ENCODE results near the gene ANKRD36C.
"Not testable (repeated sequence)": the region's sequence is repeated elsewhere in the genome, so short reads cannot be mapped to it uniquely, and the experiment has no call there.

The ANKRD36C gene

DNA sequence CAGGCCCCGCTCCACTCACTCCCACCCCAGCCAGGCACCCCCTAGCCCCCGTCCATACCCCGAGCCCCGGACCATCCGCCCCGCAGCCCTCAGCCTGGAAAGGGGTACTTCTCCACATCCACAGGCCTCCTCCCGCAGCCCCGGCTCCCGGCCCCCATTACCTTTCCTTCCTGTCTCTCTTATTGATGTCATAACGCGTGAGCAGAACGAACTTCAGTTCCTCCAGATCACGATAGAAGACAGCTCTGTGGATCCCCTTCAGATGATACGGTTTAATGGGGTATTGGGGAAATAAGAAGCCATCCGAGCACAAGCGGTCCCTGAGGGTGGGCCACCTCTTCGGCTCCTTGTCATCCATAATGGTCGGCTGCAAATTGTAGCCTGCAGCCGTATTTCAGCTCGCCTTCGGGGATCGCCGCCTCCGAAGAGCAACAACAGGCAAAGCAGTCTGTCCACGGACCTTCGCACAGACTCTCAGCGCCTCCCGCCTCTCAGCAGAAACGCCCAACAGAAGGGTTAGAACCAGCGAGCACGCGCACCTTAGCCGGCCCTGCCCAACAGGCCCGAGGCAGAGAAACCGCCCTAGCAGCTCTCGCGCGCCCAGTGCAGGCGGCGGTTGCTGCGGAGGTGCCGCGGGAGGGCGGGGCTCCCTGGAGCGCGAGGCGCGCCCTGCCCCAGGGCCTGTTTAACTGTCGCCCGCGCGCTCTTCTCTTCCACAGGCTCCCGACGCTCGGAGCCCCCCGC is at the start of gene ANKRD36C:
ANKRD36C (minus strand) TSS at position 474 of the 744 bp plus-strand sequence; CDS start at position 358, 116 bp downstream.
- DNase-seq = not testable (repeated sequence)

- DNase-seq = not testable (repeated sequence)
Observed at GRCh38 chr2:96035554-96035953, 43.9 kb upstream of the ANKRD36C start.

- not testable (repeated sequence) for DNase-seq
Observed at GRCh38 chr2:96034792-96035191, 43.2 kb upstream of the ANKRD36C start, which contains the start of gene GPAT2. TSS of gene GPAT2 (minus strand) at chr2:96034916. CDS start at chr2:96032359, 2,557 bp downstream.

DNA sequence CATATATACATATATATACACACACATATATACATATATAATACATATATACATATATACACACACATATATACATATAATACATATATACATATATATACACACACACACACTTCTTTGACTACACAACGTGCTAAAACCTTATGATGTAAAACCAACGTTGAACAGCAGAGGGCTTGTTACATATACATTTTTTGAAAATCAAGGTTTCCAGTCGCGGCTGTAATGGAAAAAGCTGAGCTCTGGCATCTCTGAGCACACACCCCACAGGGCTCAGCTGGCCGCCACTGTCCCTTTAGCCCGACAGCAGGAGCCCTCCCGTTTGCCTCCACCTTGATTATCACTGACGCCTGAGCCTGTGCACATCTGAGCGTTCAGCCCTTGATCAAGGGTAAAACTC is 42.4 kb upstream of the ANKRD36C start:
- not testable (repeated sequence) for DNase-seq

GRCh38 chr2:96027725-96028325 is 36.2 kb upstream of the ANKRD36C start:
- not testable (repeated sequence) for DNase-seq

GRCh38 chr2:96025755-96026154 is 34.1 kb upstream of the ANKRD36C start:
- not testable (repeated sequence) for DNase-seq

DNA sequence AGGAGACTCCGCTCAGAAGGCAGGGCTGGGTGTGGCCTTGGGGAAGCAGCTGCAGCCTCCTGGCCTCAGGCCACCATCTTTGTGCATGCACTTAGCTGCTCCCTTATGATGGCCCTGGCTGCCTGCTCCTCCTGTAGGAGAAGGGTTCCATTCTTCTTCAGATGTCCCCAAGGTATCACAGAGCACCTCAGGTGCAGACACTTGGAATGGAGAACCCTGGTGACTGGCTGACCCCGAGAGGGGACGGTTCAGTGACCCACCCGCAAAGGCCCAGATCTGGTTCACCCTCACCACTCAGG is 33.5 kb upstream of the ANKRD36C start:
- no peak for DNase-seq

DNA sequence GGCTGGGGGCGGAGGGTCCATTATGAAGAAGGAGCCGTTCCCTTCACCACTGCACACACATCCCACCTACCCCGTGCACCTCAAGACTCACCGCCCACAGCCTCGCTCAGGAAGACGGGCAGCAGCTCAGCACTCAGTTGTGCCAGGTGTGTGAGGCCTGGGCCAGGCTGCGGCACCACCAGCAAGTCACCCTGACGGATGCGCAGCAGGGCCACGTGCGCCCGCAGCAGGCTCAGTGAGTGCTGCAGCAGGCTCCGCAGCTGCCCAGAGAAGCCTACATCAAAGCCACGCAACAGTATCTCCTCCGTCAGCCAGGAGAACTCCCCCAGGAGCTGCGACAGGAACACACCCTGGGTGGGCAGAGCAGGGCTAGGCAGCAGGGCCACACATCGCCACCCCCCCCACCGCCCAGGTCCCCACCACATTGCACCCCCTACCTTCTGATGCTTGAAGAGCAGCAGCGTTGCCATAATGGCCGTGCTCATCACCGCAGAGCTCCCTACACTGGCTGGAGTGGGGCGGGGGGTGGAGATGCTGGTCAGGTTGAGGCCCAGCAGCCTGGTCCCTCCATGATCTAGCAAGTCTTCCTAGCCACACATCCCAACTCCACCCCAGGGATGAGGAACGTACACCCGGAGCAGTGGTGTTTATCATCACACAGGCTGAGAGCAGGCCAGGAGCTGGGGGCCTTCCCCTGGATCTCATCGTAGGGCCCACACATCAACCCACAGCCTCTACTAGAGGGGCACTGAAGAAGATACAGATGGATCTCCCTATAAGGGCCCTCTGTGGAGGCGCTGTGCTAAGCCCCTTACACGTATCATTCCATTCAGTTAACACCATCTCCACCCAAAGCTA is 32.9 kb upstream of the ANKRD36C start:
- no peak for DNase-seq

DNA sequence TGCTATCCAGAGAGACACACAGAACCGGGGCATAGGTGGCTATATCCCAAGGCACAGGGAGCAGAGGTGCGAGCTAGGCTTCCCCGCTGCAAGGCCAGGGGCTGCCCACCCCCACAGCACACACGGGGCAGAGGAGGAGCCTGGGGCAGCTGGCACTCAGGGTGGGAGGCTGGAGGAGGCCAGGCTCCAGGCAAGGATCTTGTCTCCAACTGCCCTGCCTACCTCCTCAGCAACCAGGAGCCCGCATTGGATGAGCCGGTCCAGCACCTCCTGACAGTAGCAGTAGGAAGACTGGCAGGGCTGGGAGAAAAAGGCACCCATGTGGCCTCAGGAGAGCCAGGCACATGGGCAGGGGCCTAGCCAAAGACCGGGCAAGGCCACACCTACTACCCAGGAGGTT is 32.1 kb upstream of the ANKRD36C start:
- DNase-seq = not testable (repeated sequence)

GRCh38 chr2:96022701-96023447 is 31.2 kb upstream of the ANKRD36C start:
- DNase-seq = not testable (repeated sequence)

DNA sequence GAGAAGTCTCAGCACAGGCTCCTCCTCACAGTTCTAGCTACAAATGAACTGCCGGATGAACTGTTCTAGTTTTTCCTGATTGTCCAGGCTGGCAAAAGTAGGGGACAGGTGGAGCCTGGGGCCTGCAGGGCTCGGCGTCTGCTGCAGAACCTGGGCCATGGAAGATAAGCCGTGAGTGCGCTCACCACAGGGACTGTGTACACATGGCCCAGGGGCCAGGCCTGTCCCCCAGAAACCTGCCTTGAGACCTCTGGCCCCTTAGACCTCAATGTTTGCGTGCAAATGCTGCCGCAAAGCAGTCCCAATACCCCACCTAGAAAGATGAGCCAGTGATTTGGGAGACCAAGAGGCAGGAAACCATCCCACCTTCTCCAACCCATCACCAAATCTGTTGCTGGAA is 30.5 kb upstream of the ANKRD36C start:
- not testable (repeated sequence) for DNase-seq

DNA sequence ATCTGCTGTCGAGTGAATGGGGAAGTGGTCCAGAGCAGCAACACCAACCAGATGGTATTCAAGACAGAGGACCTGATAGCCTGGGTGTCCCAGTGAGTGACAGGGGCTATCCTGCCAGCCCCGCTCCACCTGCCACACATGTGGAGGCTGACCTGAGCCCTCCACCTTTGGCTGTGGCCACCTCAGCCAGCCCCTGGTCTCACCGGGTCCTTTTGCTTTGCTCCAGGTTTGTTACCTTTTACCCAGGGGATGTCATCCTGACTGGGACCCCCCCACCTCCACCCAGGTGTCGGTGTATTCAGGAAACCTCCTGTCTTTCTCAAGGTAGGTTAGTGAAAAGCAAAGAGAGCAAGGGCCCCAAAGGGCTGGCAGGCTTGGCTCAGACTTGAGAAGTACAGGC is 29.5 kb upstream of the ANKRD36C start:
- DNase-seq = not testable (repeated sequence)

DNA sequence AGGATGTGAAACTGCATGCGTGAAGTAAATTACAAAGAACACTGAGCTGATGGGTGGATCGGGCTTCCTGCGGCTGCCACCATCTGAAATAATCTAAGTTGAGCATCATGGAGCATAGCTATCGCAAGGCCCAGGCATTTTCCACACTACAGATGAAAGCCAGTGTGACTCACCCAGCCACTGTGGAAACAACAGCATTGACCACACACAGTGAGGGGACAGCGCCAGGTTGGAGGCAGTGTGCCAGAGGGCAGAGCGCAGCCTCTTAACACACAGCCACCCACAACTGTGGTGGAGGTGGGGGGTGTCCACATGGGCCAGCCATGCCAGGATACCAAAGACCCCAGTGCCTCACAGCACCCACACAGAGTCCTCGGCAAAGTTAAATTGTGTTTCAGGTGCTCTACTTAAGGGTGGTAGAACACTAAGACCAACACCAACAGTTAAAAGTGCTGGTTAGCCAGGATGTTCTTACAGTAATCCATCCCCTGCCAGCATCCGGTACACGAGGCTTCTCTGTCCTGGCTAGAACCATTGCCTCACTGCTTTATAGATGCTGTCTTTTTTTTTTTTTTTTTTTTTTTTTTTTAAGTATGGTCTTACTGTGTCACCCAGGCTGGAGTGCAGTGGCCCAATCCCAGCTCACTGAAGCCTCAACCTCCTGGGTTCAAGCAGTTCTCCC is 28.4 kb upstream of the ANKRD36C start:
- not testable (repeated sequence) for DNase-seq

DNA sequence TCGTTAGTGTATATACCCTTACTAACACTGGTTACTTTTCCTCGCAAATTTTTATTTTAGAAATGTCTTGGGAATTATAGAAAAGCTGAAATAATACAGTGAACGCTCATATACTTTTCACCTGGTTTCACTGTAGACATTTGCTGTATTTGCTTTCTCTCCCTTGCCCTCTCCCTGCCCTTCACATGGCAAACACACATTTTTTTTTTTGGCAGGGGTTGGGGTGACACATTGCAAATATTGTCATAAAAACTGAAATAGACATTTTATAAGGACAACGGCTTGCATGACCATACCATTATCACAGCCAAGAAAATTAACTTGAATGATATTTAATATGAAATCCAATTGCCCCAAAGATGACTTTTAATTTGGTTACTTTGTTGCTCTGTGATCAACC is 24.7 kb upstream of the ANKRD36C start:
- not testable (repeated sequence) for DNase-seq

DNA sequence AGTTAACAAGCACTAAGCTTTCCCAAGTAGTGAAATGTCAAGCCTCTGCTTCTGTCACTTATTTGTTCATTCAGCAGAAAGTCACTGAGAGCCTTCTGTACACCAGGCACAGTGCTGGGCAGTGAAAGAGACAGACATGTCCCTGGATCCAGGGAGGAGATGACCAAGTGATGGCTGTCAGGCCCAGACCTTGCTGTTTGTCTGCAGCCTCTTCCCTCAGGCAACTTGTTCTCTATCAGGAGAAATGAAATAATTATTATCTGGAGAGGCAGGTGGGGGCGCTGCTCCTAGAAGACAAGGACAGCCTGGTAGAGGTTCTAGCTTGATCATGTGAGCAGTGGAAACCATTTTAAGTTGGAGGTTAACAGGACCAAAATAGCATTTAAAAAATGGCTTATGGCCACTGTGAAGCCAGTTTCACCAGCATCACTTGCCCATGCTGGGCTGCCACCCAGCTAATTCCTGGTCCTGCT is 21.2 kb upstream of the ANKRD36C start:
- not testable (repeated sequence) for DNase-seq

- DNase-seq = not testable (repeated sequence)
Observed at GRCh38 chr2:96012086-96012791, 20.6 kb upstream of the ANKRD36C start.

DNA sequence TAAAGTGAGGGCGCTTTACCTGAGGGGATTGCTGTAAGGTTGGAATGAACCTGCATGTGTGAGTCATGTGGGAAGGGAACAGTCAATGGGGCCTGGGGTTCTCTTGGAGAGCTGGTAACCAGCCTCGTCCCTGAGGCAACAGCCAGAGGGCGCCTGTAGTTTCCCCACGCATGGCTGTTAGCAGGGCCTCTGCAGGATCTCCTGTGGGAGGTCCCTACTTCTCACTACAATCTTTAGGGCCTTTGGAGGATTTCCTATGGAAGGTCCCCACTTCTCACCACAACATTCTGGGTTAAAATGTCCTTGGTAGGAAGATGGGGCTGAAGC is 19.5 kb upstream of the ANKRD36C start:
- not testable (repeated sequence) for DNase-seq

DNA sequence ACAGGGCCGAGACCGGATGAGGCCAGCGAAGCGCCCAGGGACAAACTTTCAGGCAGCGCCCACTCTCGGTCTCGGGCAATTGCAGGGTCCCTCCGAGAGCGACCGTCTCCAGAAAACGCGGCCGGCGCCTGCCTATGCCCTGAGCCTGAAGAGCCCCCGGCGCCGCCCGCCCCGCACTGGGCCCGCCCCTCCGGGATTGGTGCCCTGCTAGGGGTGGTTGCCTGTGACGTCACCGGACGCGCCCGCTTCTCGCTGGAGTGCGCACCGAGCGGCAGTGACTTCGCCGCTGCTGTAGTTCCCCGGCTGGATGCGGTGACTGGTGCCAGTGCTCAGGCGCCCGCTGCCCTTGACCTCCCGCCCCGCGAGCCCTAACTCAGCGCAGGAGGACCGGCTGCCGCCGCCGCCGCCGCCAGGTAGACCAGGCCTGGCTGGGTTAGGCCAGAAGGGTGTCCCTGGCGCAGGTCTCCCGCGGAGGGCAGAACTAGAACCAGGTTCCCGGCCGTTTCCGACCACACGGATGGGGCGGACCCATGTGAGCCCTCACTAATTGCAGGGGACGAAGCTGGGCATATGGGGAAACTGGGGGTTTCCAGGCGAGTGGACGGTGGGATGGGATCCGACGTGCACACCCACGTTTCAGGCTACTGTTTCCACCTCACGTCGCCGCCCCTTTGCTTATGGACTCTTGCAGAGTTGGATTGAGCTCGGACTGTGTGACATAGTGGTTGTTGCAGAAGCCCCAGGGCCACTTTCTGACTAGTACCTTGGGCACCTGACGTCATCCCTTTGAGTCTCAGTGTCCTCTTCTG is 18.9 kb upstream of the ANKRD36C start:
- DNase-seq = not testable (repeated sequence)

- DNase-seq = not testable (repeated sequence)
Observed at GRCh38 chr2:96009833-96010232, 18.2 kb upstream of the ANKRD36C start.

GRCh38 chr2:96008051-96008450 is 16.4 kb upstream of the ANKRD36C start:
- DNase-seq = not testable (repeated sequence)

Measured in NCI-H1930 (cell line).